Cerebellar nuclear complex (tissue), 1 donor: ENCODE results near the gene DHDH.

Experiments
- DNase-seq, 2 experiments: peaks; one replicate each; lab custom pipeline; 2025; lab: John Stamatoyannopoulos, UW

The DHDH gene

DNA sequence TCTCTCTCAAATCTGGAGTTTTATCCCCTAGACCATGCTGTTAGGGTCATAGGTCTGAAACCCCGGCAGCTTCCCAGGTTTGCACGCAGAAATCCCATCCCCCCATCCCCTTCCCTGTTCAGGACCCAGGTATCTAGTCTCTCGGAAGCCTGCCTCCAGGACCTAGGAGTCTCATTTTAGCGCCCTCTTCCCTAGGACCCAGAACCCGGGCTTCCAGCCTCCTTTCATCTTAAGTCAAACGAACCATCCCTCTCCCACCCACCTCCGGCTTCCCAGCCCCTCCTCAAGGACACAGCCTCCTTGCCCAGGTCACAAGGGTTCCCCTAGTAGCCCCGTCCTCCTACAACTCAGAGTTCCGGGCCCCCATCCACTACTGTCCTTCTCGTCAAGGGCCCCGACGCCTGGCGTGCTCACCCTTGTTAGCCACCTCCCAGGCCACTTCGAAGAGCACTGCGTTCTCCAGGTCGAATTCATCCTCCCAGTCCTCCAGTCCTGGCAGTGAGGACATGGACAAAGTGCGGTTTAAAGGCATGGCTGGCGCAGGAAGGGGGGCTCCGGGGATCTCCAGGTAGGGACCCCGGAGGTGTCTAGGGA is 59.2 kb downstream of the DHDH start:
- no peak for DNase-seq

GRCh38 chr19:48993175-48994034 is 59.9 kb downstream of the DHDH start, which contains the start of the genes GYS1 and RUVBL2:
Gene GYS1, minus strand, starts transcription at chr19:48993309. Its CDS starts 197 bp downstream, at chr19:48993112.
Gene RUVBL2, plus strand, starts transcription at chr19:48993887. Its CDS starts 25 bp downstream, at chr19:48993912.
- peak; percentile 97 to 99 for DNase-seq

- no peak for DNase-seq
Observed at GRCh38 chr19:48994035-48994386, 60.5 kb downstream of the DHDH start.
